ENCODE data around the gene PPM1A. TPM values are rescaled to one million over a fixed set of nuclear protein-coding genes. Genes with fewer than 3 reads are reported as not detected.

The PPM1A gene
- total and polyA plus RNA-seq, 2 donors (not counting 3 experiments of a cell fraction or from before 2014, with no cell fraction given): 14.1 to 33.9 TPM

DNA sequence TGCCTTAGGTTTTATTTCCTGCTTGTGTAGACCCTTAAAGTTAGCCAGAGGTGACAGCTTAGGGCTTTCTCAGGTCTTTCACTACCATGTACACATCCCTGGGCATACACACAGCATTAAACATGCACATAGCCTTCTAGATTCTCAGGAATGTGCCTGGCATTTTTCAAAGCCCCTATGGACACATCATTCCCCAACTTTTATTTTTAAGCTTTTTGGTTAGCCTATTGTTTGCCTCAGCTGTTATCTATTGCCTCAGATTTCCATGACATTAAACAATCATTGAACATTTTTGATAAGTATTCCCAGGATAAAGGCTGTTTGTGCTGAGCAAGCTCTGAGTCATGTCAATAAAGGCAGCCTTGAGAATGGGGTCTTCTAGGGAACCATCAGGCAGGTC, 15.1 kb upstream of the PPM1A start:
- Histone ChIP-seq H3K36me3 (ENCODE audit: control insufficient read depth in 2 of 2, extremely low read depth in 1 of 2, insufficient read depth in 2 of 2, low read length in 2 of 2) (no peaks in the 10 kb centered on the region), H3K9me1 (replicated peaks; ENCODE audit: control insufficient read depth, extremely low read depth, insufficient read depth, low read length) (no peaks in the 10 kb centered on the region), H3K4me3 (replicated peaks in 1 of 3; ENCODE audit: insufficient read depth in 1 of 3, low read depth in 1 of 3, low read length in 3 of 3) (no peak overlapping the region), H2AFZ (ENCODE audit: low read depth, low read length) (no peak overlapping the region), H3K27ac (ENCODE audit: insufficient read depth, low read depth, low read length) (no peak overlapping the region), H4K20me1 (replicated peaks; ENCODE audit: control insufficient read depth, extremely low read depth, insufficient read depth, low read length) (no peaks in the 10 kb centered on the region), H3K4me1 (ENCODE audit: control insufficient read depth, extremely low read depth, insufficient read depth, low read length) (no peaks in the 10 kb centered on the region), H3K27me3 (ENCODE audit: control insufficient read depth in 2 of 2, insufficient read depth in 2 of 2, low read length in 2 of 2) (peaks cover 6 to 23% of the 10 kb centered on the region in 2 experiments), H3K9me3 (replicated peaks; ENCODE audit: control insufficient read depth, insufficient read depth, low read length) (no peaks in the 10 kb centered on the region), H3K9ac (replicated peaks; ENCODE audit: extremely low read depth, insufficient read depth, low read length) (no peak overlapping the region), H3K79me2 (ENCODE audit: control insufficient read depth, insufficient read depth, low read length) (no peaks in the 10 kb centered on the region), H3K4me2 (ENCODE audit: insufficient read depth, low read length) (no peak overlapping the region)
- intact Hi-C loops (cut with micrococcal nuclease) (no loop called here), dilution Hi-C loops (cut with MboI; ENCODE audit: extremely low pct_ligation_motif_present, low sequenced_read_pairs) (no loop called here)
- no peak for DNase-seq (ENCODE audit: low read depth, low spot score)
- ChIA-PET CTCF (interaction anchor here (1.2 kb wide), 2 partner anchors 32 to 328 kb away, joined by 3 to 4 read pairs; no protein-coding TSS in a partner anchor), POLR2A (no interaction called here)
- FAIRE-seq: no peak
- TF ChIP-seq GATA2 (IDR thresholded peaks at IDR 0.05; ENCODE audit: insufficient read depth, insufficient read length, low read depth, low read length) (no peak), MYC (IDR thresholded peaks at IDR 0.05; ENCODE audit: low read depth, low read length) (no peak), POLR2A (IDR thresholded peaks at IDR 0.05; ENCODE audit: low read depth, low read length) (no peak), EZH2 (IDR thresholded peaks at IDR 0.05; ENCODE audit: borderline replicate concordance, low read depth, low read length, severe bottlenecking) (no peak), JUN (IDR thresholded peaks at IDR 0.05; ENCODE audit: borderline replicate concordance, insufficient read depth, insufficient read length, low read depth) (no peak), FOS (IDR thresholded peaks at IDR 0.05; ENCODE audit: borderline replicate concordance, insufficient read depth, low read length) (no peak), POLR2AphosphoS5 (IDR thresholded peaks at IDR 0.05; ENCODE audit: insufficient read depth, low read depth, low read length) (no peak), MAX (IDR thresholded peaks at IDR 0.05; ENCODE audit: insufficient read depth, insufficient read length) (no peak)
- TF ChIP-seq, protein P1, sequence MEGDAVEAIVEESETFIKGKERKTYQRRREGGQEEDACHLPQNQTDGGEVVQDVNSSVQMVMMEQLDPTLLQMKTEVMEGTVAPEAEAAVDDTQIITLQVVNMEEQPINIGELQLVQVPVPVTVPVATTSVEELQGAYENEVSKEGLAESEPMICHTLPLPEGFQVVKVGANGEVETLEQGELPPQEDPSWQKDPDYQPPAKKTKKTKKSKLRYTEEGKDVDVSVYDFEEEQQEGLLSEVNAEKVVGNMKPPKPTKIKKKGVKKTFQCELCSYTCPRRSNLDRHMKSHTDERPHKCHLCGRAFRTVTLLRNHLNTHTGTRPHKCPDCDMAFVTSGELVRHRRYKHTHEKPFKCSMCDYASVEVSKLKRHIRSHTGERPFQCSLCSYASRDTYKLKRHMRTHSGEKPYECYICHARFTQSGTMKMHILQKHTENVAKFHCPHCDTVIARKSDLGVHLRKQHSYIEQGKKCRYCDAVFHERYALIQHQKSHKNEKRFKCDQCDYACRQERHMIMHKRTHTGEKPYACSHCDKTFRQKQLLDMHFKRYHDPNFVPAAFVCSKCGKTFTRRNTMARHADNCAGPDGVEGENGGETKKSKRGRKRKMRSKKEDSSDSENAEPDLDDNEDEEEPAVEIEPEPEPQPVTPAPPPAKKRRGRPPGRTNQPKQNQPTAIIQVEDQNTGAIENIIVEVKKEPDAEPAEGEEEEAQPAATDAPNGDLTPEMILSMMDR (IDR thresholded peaks at IDR 0.05; ENCODE audit: extremely low read depth in 1 of 2, insufficient read depth in 1 of 2, low read depth in 1 of 2, low read length in 2 of 2): no peak
- no TSS peak for BruUV-seq (replicated peaks)
